Panc1 (cell line): ENCODE measurements around the gene SLC12A3.
"Not testable (repeated sequence)": the region's sequence is repeated elsewhere in the genome, so short reads cannot be mapped to it uniquely, and the experiment has no call there.

Experiments used
- POLR2AphosphoS5 ChIP-seq: IDR thresholded peaks from 2 replicates; pipeline ENCODE4 v1.6.1; 2012; ENCODE audit warnings: mild to moderate bottlenecking, low read depth, low read length, moderate library complexity
- SIN3A ChIP-seq: IDR thresholded peaks from 2 replicates; pipeline ENCODE4 v1.6.1; 2012; ENCODE audit warnings: low read depth, mild to moderate bottlenecking, low read length, moderate library complexity, borderline replicate concordance; ENCODE audit not compliant: insufficient read depth
- TCF7L2 ChIP-seq: IDR thresholded peaks from 2 replicates; pipeline ENCODE4 v1.6.1; 2011; ENCODE audit warnings: mild to moderate bottlenecking, low read depth, low read length, inconsistent platforms
- TF ChIP-seq, protein P1 (sequence below): fragments of 450-650 bp; IDR thresholded peaks from 2 replicates; pipeline ENCODE4 v1.5.1; 2017; ENCODE audit warnings: mild to moderate bottlenecking

DNA sequence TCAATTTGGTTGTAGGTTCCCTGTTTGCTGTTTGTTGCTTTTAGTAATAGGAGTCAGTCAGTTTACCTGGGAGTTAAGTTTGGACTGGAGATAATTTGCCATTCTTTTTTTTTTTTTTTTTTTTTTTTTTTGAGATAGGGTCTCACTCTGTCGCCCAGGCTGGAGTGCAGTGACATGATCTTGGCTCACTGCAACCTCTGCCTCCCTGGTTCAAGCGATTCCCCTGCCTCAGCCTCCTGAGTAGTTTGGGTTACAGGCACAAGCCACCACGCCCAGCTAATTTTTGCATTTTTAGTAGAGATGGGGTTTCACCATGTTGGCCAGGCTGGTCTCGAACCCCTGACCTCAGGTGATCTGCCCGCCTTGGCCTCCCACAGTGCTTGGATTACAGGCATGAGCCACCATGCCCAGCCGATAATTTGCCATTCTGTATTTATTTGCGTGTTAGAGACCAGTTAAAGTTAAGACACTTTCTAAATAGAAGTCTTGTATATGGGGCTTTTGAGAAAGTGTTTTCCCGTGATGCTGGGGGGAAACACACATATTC is 69.7 kb downstream of the SLC12A3 start:
- TF ChIP-seq, protein P1, sequence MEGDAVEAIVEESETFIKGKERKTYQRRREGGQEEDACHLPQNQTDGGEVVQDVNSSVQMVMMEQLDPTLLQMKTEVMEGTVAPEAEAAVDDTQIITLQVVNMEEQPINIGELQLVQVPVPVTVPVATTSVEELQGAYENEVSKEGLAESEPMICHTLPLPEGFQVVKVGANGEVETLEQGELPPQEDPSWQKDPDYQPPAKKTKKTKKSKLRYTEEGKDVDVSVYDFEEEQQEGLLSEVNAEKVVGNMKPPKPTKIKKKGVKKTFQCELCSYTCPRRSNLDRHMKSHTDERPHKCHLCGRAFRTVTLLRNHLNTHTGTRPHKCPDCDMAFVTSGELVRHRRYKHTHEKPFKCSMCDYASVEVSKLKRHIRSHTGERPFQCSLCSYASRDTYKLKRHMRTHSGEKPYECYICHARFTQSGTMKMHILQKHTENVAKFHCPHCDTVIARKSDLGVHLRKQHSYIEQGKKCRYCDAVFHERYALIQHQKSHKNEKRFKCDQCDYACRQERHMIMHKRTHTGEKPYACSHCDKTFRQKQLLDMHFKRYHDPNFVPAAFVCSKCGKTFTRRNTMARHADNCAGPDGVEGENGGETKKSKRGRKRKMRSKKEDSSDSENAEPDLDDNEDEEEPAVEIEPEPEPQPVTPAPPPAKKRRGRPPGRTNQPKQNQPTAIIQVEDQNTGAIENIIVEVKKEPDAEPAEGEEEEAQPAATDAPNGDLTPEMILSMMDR: not testable (repeated sequence)
- not testable (repeated sequence) for TF ChIP-seq POLR2AphosphoS5, SIN3A, TCF7L2
